HG03571 (cell line): ENCODE measurements around the gene SLC43A2.
"Not testable (repeated sequence)": the region's sequence is repeated elsewhere in the genome, so short reads cannot be mapped to it uniquely, and the experiment has no call there.

Experiments
- ATAC-seq: cut with Tn5 transposase; IDR thresholded peaks from one replicate; pipeline ENCODE4 v1.9.1; 2021; ENCODE audit not compliant: unreplicated experiment

SLC43A2 gene

DNA sequence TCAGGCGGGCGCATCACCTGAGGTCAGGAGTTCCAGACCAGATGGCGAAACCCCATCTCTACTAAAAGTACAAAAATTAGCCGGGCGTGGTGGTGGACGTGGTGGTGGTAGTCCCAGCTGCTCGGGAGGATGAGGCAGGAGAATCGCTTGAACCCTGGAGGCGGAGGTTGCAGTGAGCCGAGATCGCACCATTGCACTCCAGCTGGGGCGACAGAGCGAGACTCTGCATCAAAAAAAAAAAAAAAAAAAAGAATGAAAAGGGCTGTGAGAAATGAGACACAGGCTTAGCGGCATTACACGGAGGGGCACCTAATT is 65.2 kb downstream of the SLC43A2 start:
- not testable (repeated sequence) for ATAC-seq

DNA sequence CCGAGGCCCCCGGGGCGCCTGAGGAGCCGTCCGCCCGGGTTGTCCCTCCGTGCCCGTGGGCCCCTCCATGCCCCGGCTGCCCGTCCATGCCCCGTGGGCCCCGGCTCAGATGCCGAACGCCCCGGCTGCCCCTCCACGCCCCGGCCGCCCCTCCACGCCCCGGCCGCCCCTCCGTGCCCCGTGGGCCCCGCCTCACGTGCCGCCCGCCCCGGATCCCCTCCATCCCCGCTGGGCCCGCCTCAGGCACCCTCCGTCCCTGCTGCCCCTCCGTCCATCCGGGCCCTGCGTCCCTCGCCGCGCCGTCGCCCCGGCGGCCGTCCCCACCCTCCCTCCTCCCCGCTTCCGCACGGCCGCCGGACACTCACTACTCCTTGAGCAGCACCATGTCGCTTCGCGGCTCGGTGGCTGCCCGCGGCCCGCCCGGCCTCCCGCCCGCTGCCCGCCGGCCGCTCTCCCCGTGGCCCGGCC is 66.4 kb downstream of the SLC43A2 start:
- ATAC-seq: peak; percentile 35

DNA sequence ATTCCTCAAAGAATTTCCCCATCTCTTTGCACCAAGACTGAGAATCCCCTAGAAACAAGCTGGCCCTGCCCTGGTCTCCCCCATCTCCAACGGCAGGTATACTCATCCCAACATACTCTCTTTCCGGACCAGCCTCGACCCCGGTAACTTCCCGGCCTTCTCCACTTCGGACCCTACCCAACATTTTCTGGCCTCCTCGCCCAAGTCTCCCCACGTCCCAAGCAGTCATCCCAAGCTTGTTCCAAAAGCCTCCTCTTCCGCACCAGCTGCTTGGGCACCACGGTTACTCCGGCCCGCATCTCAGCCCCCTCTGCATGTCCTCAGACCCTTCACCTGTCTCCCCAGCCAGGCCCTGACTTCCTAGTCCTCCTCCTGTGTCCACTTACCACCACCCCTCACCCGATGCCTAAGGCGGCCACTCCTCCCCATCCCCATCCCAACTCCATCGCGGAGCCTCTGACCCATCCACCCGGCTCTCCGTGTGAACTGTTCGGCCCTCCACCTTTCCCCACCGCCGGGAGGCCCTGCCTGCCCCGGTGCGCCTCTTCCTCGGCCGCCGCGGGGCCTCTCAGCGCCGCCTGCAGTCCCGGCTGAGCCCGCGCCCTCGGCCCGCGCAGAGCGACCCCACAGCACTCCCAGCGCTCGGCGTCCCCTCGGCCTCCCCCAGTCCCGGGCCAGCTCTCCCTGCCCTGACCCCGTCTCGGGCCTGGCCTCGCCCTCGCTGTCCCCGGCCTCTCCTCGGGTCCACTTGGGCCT is 67.0 kb downstream of the SLC43A2 start:
- ATAC-seq: no peak

DNA sequence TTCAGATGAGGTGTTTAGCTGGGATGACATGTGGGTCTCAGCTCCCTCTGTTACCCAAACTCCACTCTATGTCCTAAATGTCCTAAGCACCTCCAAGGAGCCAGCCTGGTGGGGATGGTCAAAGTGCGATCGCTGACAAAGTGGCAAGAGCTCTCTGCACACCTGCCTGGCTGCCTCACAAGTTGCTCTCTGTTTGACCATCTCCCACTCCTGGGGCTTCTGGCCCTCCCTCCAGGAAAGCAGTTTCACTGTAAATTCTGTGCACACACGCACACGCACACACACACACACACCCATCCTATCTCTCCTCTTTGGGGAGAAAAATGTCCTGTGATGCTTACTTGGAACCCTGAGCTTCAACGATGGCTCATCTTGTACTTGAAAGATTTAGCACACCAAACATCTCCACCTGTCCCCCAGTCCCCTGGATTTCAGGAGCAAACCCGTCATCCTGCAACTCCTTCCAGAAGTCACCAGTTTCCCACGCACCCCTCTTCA is 67.7 kb downstream of the SLC43A2 start:
- no peak for ATAC-seq

DNA sequence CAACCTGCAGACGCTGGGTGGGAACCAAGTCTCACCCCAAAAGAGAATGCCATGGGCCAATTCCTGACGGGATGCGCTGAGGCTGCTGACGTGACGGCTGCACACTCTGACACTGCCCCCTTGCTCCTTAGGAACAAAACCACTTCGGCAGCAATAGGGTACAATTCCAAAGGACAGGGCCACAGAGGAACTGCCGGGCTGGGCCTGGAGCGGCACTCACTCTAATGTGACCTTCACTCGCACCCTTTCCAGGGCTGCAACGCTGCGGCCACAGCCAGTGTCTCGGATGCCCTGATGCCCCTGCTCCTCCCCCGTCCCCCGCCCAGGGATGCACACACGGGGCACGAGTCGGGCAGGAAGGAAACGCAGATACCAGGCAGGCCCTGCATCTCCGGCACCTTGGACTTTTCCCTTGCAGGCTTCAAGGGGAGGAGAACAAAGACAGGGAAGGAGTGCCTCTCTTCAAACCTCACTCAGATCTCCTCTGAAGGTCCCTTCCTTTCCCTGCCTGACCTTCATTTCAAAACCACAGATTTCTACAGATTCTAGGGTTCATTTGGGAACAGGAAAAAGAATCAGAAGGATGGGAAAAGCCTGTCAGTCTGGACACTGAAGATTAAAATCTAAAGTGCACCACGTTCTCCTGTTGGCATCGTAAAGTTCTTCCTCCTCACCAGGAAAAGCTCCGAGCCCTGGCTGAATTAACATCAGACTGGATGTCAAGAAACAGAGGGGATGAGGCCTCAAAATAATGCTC is 68.4 kb downstream of the SLC43A2 start:
- no peak for ATAC-seq

DNA sequence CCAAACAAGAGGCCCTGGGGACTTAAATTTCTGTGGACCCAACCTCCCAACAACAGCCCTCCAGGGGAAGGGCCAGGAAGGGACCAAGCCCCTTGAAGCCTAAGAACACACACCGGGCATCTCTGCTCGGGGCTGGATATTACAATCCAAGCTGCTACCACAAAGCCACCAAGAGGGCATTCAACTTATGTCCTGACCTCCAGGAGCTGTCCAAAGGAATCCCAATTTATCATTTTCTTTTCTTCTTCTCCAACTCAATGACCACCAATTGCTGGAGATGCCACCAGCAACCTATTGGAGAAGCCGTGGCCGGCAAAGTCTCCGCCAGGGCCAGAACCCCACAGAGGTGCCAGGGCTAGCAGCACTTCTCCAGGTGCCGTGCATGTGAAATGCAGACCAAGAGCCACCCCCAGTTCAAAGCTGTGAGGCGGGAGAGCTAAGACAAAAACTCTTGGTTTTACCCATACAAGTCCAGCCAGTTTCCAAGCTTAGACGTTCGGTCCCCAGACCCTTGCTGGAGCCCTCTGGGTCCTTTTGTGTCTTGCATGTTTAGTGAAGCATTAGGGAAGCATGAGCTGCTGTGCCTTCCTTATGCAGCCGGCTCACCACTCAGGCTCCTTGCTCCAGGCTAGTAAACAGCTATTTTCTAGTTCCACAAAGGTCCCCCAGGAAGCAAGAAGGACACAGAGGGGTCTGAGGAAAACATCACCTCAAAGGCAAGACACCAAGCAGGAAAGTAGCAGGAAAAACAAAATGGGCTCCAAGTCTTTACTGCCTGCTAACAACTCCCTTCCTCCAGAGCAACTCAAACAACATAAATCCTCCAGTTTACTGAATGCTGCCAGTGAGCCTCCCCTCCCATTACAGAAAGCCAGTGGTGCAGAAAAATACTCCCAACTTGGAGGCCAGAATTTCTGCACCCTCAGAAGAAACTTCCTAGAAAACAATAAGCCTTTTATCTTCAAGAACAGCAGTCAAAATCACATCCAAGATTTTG is 69.3 kb downstream of the SLC43A2 start:
- no peak for ATAC-seq

DNA sequence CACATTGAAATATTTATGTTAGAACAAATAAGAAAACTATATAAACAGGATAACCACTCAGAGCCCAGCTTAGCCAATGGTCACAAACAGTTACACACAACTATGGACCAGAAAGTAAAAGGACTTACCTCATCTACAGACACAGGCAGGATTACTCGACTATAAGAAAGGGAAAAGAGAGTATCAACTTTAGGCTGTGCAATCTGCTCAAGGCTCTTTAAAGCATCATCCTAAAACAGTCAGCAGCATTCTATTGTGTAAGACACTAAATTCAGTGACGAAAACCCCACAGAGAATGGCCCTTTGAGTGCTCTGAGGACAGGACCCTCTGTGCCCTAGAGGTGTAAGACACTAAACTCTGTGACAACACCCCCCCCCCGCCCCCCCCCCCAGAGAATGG is 70.2 kb downstream of the SLC43A2 start:
- ATAC-seq: no peak

DNA sequence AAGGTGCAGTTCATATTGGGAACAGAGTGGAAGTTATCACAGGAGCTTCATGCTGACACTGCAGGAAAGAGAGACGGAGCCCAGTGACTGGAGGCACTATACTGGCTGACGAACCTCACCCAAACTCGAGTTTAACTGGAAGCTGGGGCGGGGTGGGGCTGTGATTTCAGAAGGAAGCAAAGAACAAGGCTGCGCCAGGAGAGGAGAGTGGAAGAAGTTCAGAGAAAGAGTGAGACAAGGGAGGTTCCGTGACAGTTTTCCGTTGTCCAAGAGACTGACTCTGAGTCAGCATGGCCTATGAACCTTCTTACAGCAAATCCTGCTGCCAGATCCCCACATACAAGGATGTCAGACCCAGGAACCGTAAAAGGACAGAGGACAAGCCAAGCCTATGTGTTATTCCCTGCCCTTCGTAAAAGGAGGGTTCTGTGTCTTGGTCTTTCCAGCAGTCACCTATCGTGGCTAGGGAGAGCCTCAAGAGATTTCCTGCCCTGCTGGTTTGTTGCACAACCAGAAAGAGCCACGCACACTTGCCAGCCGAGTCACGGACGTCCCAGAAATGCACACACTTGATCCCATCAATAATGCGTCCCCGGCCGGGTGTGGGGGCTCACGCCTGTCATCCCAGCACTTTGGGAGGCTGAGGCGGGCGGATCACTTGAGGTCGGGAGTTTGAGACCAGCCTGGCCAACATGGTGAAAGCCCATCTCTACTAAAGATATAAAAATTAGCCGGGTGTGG is 71.1 kb downstream of the SLC43A2 start:
- ATAC-seq: no peak

DNA sequence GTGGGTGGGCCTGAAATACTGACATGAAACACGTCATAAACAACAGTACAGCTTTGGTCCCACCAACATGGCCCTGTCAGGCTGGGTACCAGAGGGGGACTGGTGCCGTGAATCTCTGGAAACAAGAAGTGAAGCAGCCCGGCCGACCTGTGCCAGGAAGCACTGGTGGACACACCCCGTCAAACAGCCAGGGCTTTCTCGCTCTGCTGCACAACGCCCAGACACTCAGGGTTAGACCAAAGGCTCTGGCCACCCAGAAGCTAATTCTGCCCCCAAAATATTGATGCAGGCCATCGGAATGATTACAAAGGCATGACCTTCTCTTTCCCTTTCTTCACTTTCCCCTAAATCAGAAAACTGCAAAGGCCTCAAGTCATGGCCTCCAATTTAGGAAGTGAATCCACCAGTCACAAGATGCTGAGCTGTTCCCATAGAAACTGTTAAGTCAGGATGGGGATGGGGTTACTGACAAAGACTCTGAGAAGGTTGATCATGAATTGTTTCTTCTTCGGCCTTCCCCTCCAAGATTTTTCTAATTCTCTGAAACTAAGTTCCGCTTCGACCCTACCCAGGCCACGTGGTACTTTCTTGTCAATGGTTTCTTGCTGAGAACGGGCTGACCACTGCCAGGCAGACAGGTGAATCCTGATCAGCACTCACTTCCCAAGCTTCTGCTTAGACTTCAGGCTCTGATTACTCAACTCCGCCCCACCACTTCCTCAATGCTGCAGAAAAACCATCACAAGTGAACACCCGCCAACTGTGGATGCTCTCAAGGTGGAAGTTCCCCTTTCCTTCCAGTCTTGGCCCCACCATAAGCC is 72.8 kb downstream of the SLC43A2 start:
- no peak for ATAC-seq

DNA sequence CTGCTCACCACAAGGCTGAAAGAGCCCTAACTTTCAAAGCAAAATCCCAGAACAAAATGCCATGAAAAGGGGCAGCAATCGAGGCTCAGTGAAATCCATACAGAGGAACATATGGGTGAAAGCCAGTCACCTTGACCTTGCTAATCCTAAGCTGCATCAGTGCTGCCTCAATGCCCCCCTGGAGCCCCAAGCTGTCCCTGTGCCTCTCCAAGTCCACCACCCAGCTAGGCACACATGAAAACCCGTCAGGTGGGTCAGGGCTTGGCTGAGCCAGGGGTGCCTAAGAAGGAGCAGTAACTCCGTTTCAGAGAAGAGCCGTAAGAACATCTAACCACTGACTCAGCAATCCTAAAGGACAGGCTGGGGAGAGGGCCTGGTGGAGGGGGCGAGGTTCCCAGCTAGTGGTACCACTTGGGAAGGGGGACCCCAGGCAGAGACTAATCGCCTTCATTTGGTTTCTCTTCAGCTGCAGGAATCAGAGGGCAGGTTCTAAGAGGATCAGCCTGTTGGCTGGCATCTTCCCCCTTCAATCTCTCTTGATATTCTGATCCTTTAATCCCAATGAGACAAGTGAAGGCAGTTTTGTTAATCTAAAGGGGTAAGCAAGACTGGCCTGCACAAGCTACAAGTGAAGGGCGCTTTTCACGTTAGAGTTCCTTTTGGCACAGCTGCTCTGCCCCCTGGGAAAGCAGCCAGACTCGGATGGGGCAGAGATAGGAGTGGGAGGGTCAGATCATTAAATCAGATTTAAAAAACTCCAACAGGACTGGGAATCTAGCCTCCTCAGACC is 73.7 kb downstream of the SLC43A2 start:
- ATAC-seq: no peak

DNA sequence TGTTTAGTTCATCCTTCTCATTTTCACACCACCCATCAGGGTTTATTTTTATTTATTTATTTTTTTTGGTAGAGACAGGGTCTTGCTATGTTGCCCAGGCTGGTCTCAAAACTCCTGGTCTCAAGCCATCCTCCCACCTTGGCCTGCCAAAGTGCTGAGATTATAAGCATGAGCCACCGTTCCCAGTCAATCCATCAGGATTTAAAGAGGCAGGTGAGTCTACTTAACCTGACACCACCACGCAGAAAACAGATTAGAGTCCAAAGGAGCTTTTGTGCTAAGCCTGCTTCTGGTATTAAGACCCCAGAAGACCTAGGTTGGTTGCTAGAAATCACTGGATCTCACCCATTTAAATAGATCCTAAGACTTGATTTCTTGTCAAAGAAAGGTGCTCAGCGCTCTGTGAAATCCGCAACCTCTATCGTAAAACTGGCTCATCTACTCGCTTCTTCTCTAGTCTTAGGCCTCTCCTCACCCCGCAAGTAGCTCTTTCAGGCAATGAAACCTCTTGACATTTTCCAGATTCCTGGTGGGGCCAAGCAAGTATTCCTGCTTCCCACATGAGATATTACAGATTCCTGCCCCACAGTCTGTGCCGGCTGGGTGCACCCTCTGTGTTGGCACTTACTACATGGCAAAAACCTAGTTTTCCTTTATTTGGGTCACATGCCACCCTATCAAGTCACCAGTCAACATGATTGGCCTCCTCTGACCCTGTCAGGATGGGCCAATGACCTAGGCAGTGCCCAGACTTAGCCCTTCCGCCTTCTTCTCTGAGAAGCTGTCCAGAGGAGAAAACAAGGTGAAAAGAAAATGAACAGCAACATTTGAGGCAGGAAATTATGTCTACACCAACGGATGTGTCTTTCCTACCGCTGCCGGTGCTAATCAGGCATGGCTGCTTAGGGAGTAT is 75.0 kb downstream of the SLC43A2 start:
- ATAC-seq: no peak

DNA sequence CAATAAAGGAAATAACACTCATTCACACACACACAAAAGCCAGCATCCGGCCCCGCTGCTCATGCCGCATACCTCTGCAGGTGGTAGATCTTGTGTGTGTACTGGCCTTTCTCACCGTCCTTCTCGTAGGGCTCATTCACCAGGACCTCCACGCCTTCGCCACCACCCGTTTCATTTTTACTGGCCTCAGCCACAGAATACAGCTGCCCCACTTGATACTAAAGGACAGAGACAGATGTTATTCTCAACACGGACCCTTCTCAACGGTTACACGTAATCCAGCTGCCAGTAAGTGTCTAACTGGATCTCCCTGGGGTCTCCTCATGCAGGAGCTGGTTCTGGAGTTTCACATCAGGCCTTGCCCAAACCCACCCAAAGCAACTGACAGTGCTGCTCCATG is 75.7 kb downstream of the SLC43A2 start:
- ATAC-seq: no peak

DNA sequence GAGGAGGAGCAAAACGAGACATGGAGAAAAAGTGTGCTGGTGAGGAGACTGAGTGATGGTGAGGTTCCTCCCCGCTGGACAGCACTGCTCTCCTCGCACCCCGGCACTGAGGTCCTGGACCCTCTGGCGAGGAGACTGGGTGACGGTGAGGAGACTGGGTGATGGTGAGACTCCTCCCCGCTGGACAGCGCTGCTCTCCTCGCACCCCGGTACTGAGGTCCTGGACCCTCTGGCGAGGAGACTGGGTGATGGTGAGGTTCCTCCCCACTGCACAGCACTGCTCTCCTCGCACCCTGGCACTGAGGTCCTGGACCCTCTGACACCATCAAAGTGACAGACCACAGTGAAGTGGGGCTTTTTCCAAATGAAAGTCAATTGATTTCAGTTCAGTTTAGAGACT is 76.9 kb downstream of the SLC43A2 start:
- no peak for ATAC-seq

DNA sequence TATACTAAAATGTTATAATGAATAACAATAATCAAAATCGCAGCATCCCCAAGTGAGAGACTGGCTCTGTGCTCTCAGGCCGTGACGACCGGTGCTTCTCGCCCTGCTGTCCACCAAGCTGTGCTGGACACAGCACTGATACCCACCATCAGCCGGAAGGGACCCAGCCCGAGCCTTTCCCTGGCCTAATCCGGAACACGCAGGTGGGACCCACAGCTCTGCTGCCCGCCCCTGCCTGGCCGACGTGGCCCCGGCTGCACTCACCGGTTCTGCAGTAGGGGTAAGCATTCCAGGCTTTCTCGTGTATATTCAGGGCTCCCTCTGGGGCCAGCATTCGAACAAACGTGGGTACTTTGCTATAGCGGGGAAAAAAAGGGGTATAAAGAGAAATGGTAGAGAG is 80.6 kb downstream of the SLC43A2 start:
- no peak for ATAC-seq

DNA sequence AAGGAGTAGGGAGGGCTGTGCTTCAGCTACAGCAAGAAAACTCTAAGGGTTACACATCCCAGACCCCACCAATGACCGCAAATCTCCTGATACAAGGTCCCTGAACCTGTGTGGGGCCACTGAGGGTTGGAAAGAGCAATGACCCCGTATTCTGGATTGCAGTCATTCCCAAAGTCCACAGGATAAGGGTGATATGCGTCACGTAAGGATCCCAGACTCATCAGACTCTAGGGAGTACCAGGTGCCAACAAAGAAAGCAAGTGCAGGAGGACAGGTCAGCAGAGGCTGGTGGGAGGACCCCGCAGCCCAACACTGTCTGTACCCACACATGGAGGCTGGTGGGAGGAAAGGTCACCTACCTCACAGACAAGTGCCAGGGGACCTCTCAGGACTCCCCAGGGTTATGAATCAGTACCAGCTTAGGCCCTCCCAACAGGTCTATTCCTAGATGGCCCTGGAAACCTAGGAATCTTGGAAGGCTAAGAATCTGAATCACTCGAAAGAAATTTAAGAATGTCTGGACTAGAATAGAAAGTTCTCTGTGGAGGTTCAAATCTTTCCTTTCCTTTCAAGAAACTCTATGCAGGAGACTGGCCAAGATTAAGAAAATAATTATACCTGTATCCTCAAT is 82.2 kb downstream of the SLC43A2 start:
- no peak for ATAC-seq

DNA sequence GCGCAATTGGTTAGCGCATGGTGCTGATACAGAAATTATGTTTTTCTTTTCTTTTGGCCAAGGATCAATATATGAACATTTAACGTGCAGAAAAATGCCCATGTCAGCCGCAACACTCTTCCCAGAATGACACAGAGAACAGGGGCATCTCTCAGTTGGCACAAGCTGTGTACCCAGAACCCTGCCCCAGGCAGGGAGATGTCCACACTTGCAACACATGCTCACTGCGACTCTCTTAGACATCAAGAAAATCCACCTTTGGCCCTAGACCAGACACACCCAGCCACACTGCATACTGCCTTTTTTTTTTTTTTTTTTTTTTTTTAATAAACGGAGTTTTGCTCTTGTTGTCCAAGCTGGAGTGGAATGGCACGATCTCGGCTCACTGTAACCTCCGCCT is 83.0 kb downstream of the SLC43A2 start:
- ATAC-seq: no peak

DNA sequence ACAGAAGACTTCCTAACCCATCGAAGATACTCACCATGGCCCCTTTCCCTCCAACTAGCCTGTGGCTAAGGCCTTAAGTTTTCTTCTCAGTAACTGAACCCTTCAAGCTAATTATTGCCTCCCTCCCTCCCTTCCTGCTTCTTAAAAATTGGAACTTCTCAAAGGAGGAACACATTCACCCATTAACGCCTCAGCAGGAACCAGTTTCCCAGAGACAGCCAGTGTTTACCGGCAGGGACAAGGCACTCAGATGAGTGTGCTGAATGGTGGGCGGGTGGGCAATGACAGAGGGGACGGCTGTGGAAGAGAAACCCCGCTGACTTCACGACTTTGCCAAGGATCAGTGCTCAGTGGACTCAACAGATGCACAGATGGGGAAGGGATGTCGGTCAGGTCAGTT is 86.3 kb downstream of the SLC43A2 start:
- ATAC-seq: no peak
